A549 (cell line): ENCODE measurements around the gene RAB11FIP4.

Source experiments
- CEBPB ChIP-seq, 2 experiments: fragments of >200 bp in 1 of 2; sonication (Bioruptor Twin) in 1 of 2; formaldehyde crosslinking in 1 of 2; IDR thresholded peaks; 2 replicates each; pipeline ENCODE4 v1.6.1; 2012 to 2016
- CHD4 ChIP-seq: fragments of 200-600 bp; sonication (generic); IDR thresholded peaks from 2 replicates; pipeline ENCODE4 v1.6.1; 2016; ENCODE audit warnings: antibody characterized with exemption, mild to moderate bottlenecking, borderline replicate concordance
- EHMT2 ChIP-seq: fragments of 200-600 bp; sonication (generic); IDR thresholded peaks from 2 replicates; pipeline ENCODE4 v1.6.1; 2016; ENCODE audit warnings: antibody characterized with exemption, low read depth, mild to moderate bottlenecking, moderate library complexity
- EP300 ChIP-seq, 2 experiments: fragments of >200 bp; sonication (Bioruptor Twin); formaldehyde crosslinking; IDR thresholded peaks; 2 replicates in 1 of 2; 3 replicates in 1 of 2; pipeline ENCODE4 v1.6.1; 2016 to 2017
- FOSL2 ChIP-seq, 2 experiments: fragments of 450-650 bp in 1 of 2; fragments of >200 bp in 1 of 2; sonication (Bioruptor Twin) in 1 of 2; formaldehyde crosslinking; IDR thresholded peaks; 2 replicates each; pipeline versions ENCODE4 v1.5.0 to v1.6.1; 2016 to 2020; ENCODE audit warnings: mild to moderate bottlenecking in 1 of 2, moderate library complexity in 1 of 2
- JUN ChIP-seq, 2 experiments: fragments of >200 bp; sonication (Bioruptor Twin); formaldehyde crosslinking; IDR thresholded peaks; 2 replicates in 1 of 2; 3 replicates in 1 of 2; pipeline ENCODE4 v1.6.1; 2016 to 2017
- JUNB ChIP-seq: fragments of >200 bp; sonication (Bioruptor Twin); formaldehyde crosslinking; IDR thresholded peaks from 2 replicates; pipeline ENCODE4 v1.6.1; 2016
- POLR2A ChIP-seq: IDR thresholded peaks from 2 replicates; pipeline ENCODE4 v1.6.1; 2012; ENCODE audit warnings: mild to moderate bottlenecking, low read length
- RAD21 ChIP-seq, 2 experiments: fragments of >200 bp in 1 of 2; sonication (Bioruptor Twin) in 1 of 2; formaldehyde crosslinking in 1 of 2; IDR thresholded peaks in 1 of 2; conservative IDR thresholded peaks in 1 of 2; 2 replicates in 1 of 2; 3 replicates in 1 of 2; pipeline ENCODE4 v1.6.1; 2012 to 2018; ENCODE audit warnings: inconsistent platforms in 1 of 2
- RCOR1 ChIP-seq: fragments of 150-350 bp; IDR thresholded peaks from 2 replicates; pipeline ENCODE4 v1.6.1; 2014; ENCODE audit warnings: antibody characterized with exemption, low read length, low read depth
- TF ChIP-seq, protein P1 (sequence below): fragments of >200 bp; sonication (Bioruptor Twin); formaldehyde crosslinking; IDR thresholded peaks from 3 replicates; pipeline ENCODE4 v1.5.1; 2016
- TF ChIP-seq, protein P2 (sequence below): fragments of 450-650 bp; IDR thresholded peaks from 2 replicates; pipeline ENCODE4 v1.6.1; 2014; ENCODE audit warnings: antibody characterized with exemption
- TF ChIP-seq, protein P3 (sequence below): fragments of 200-600 bp; sonication (generic); IDR thresholded peaks from 2 replicates; pipeline ENCODE4 v1.6.1; 2016; ENCODE audit warnings: antibody characterized with exemption, mild to moderate bottlenecking, moderate library complexity

GRCh38 chr17:31573861-31574260, 182.4 kb downstream of the RAB11FIP4 start:
- TF ChIP-seq JUNB, result no peak
- TF ChIP-seq POLR2A, result no peak
- TF ChIP-seq, protein P1, sequence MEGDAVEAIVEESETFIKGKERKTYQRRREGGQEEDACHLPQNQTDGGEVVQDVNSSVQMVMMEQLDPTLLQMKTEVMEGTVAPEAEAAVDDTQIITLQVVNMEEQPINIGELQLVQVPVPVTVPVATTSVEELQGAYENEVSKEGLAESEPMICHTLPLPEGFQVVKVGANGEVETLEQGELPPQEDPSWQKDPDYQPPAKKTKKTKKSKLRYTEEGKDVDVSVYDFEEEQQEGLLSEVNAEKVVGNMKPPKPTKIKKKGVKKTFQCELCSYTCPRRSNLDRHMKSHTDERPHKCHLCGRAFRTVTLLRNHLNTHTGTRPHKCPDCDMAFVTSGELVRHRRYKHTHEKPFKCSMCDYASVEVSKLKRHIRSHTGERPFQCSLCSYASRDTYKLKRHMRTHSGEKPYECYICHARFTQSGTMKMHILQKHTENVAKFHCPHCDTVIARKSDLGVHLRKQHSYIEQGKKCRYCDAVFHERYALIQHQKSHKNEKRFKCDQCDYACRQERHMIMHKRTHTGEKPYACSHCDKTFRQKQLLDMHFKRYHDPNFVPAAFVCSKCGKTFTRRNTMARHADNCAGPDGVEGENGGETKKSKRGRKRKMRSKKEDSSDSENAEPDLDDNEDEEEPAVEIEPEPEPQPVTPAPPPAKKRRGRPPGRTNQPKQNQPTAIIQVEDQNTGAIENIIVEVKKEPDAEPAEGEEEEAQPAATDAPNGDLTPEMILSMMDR, result no peak
- TF ChIP-seq CHD4, result no peak
- TF ChIP-seq, protein P2, sequence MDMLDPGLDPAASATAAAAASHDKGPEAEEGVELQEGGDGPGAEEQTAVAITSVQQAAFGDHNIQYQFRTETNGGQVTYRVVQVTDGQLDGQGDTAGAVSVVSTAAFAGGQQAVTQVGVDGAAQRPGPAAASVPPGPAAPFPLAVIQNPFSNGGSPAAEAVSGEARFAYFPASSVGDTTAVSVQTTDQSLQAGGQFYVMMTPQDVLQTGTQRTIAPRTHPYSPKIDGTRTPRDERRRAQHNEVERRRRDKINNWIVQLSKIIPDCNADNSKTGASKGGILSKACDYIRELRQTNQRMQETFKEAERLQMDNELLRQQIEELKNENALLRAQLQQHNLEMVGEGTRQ, result no peak
- no peak for TF ChIP-seq EP300 (IDR thresholded peaks at IDR 0.05)
- no peak for TF ChIP-seq FOSL2 (IDR thresholded peaks at IDR 0.05)
- no peak for TF ChIP-seq FOSL2 (CRISPR knock-in tag; IDR thresholded peaks at IDR 0.05)
- no peak for TF ChIP-seq RCOR1
- no peak for TF ChIP-seq CEBPB (IDR thresholded peaks at IDR 0.05)
- no peak for TF ChIP-seq EHMT2
- no peak for TF ChIP-seq RAD21 (conservative IDR thresholded peaks at IDR 0.05 in 1 of 2, IDR thresholded peaks at IDR 0.05 in 1 of 2)
- no peak for TF ChIP-seq JUN (IDR thresholded peaks at IDR 0.05)
- TF ChIP-seq, protein P3, sequence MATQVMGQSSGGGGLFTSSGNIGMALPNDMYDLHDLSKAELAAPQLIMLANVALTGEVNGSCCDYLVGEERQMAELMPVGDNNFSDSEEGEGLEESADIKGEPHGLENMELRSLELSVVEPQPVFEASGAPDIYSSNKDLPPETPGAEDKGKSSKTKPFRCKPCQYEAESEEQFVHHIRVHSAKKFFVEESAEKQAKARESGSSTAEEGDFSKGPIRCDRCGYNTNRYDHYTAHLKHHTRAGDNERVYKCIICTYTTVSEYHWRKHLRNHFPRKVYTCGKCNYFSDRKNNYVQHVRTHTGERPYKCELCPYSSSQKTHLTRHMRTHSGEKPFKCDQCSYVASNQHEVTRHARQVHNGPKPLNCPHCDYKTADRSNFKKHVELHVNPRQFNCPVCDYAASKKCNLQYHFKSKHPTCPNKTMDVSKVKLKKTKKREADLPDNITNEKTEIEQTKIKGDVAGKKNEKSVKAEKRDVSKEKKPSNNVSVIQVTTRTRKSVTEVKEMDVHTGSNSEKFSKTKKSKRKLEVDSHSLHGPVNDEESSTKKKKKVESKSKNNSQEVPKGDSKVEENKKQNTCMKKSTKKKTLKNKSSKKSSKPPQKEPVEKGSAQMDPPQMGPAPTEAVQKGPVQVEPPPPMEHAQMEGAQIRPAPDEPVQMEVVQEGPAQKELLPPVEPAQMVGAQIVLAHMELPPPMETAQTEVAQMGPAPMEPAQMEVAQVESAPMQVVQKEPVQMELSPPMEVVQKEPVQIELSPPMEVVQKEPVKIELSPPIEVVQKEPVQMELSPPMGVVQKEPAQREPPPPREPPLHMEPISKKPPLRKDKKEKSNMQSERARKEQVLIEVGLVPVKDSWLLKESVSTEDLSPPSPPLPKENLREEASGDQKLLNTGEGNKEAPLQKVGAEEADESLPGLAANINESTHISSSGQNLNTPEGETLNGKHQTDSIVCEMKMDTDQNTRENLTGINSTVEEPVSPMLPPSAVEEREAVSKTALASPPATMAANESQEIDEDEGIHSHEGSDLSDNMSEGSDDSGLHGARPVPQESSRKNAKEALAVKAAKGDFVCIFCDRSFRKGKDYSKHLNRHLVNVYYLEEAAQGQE, result no peak
